Kidney glomerular epithelial cell (primary cell): ENCODE measurements around the gene SFXN3.
A peak's percentile ranks its signal among the peaks of the same experiment; 100 is the strongest.

Experiments used
- DNase-seq: peaks from one replicate; lab custom pipeline; 2025; lab: John Stamatoyannopoulos, UW

SFXN3 gene

GRCh38 chr10:101036726-101037125, 5.7 kb downstream of the SFXN3 start:
- no peak for DNase-seq

DNA sequence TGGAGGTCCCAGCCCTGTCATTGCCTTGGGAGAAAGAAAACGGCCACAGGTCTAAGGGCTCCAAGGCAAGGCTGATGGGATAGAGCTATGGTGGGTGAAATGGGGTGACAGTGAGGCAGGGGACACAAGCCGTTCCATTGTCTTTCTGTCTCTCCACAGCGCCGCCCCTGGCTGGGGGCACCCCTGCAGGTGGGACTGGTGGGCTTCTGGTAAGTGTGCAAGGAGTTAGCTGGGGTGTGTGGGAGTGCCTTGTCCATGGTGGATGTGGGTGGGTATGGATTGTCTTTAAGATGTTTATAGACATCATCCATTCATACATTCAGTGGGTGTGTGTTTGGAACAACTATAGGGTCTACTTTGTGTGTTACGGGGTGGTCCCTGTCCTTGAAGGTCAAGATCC, 7.5 kb downstream of the SFXN3 start:
- no peak for DNase-seq

GRCh38 chr10:101040061-101040460, 9.0 kb downstream of the SFXN3 start:
- DNase-seq = no peak

DNA sequence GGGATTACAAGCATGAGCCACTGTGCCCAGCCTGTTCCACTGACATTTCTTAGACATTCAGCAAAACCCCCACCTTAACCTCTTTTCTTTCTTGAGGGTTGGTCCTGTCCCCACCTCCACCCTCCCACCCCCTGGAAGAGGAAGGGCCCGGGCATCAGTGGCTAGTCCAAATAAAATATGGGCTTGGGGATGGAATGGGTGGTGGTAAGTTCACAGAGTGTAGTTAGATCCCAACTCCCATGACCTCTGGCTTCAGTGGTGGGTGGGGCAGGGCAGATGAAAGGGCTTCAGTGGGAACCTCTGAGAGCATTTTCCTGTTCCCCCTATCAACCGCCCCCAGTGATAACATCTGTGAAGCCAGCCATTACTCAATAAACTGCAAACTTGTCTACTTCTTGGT, 9.8 kb downstream of the SFXN3 start:
- DNase-seq = no peak

- peak; percentile 56 for DNase-seq
These were observed 10.3 kb downstream of the SFXN3 start for GRCh38 chr10:101041252-101041761.

DNA sequence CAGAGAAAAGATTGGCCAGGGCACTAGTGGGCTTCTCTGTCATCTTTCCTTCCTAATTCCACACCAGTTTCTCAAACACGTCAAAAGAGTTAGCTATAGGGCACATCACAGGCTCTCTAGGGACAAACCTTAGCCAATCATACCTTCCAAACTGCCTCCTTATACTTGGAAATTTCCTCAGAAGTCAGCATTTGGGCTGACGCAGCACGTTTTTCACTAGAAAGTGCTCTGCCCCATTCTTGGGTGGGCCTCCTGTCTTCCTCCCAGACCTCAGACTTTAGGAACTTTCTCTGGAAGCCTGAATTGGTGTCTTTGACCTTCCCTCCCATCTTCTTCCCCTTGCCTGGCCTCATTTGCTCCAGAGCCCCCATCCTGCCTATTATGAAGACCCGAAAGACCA, 11.1 kb downstream of the SFXN3 start:
- DNase-seq = no peak

DNA sequence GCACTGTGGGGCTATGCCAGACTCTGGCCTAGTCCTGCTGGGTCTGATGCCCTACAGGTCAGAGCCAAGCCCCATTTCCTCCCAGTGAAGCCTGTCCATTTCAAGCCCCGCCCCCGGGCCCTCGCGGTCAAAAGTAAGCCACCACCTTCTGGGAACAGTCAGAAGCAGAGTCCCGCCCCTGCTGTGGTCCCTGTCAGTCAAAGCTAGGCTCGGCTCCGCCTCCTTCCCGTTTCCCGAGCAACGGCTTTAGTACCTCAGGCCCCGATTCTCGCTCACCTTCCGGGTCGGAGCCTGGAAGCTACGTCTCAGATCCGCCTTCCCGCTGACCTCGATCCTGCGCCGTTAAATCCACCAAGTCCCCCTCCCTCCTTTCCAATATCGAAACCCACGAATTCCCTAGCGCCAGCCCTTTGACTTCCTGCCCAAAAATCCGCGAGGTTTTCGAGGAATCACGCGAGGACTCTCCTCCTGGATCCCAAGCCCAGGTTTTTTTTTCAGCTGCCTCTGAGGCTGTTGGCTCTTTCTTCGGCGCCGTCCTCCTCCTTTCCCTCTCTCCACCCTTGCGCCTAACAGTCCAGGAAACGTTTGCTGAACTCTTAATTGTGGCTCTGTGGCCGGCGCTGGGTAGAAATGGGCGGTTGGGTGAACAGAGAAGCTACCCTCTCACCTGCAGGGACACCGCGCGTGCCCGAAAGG, 11.8 kb downstream of the SFXN3 start:
- DNase-seq = peak; percentile 95

- DNase-seq = no peak
These were observed 12.3 kb downstream of the SFXN3 start for GRCh38 chr10:101043363-101043707.

DNA sequence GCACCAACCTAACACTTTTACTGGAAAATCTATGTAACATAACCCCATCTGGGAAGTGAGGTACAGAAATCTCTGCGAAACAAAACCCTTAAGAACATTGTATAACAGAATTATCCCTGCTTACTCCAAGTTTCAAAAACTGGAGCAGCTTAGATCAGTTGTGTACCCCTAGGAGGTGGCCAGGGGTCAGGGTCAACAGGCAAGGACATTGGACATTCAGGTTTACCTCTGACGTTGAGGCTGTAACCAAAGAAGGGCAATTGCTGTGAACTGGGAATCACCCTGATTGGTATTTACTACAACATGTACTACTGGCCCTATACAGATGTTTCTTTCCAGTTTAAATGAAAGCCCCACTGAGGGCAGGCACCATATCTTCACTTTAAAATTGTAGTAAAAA, 13.1 kb downstream of the SFXN3 start:
- DNase-seq = no peak

GRCh38 chr10:101046332-101047238, 15.6 kb downstream of the SFXN3 start:
- DNase-seq = no peak

DNA sequence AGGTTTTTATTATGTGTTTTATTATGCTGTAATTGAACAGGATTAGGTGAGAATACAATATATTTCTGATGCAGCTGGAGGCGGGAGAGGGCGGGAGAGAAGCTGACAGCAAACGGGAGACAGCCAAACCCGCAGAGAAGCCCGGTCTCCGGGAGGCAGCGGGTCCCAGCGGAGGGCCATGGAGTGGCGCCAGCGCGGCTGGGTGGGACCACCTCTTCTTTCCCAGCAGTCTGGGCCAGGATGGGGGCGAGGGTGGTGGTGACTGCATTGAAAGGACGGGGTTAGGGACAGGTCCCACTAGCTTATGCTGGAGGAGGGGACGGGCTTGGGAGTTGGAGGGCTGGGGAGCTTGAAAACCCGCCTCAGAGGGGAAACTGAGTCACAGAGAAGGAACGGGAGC, 16.2 kb downstream of the SFXN3 start:
- no peak for DNase-seq

- no peak for DNase-seq
These were observed 17.2 kb downstream of the SFXN3 start for GRCh38 chr10:101047961-101048892.

DNA sequence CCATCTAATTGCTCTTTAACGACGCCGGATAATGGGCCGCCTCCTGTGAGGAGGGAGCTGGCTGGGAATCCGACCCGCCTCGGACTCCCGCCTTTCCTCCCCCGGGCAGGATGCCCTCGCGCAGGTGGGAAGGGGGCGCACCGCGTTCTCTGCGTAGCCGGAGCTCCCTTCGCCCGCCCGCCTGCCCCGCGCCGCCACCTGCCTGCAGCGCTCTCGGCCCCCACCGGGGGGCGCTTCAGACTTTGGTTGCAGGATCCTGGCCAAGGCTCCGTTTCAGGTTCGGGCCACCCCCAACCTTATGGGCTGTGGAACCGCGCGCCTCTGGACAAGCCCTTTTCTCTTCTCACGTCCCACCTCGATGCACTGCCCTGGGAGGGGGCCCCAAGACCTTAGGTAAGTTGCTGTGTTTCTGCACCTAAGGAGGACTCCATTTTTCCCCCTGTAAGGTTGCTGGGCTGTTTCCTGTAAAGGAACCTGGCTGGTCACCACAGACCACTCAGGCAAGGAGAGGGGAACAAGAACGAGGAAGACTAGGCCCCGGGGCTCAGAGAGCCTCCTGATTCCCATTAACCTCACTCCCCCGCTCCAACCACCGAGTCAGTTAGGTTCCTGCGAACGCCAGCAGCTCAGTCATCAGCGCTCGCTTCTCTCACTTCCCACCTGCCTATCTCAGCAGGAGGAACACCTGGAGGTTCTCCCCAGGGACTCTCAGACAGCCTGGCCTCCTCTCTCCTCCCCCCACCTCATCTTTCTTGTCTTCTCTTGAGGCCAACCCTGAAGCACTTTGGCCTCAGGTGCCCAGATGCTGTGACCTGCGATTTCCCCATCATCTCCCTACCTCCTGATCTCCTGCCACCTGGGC, 19.4 kb downstream of the SFXN3 start:
- DNase-seq = peak; percentile 7

DNA sequence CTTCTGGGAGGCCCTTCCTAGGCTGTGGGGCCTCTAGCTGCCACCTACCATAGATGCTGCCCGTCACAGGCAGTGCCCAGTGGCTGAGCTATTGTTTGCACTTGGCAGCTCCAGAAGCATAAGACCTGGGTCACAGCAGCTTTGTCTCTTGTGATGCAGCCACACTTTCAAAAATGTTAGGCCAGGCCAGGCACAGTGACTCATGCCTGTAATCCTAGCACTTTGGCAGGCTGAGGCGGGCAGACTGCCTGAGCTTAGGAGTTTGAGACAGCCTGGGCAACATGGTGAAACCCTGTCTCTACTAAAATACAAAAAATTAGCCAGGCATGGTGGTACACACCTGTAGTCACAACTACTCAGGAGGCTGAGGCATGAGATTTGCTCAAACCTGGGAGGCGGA, 21.3 kb downstream of the SFXN3 start:
- peak; percentile 7 for DNase-seq

DNA sequence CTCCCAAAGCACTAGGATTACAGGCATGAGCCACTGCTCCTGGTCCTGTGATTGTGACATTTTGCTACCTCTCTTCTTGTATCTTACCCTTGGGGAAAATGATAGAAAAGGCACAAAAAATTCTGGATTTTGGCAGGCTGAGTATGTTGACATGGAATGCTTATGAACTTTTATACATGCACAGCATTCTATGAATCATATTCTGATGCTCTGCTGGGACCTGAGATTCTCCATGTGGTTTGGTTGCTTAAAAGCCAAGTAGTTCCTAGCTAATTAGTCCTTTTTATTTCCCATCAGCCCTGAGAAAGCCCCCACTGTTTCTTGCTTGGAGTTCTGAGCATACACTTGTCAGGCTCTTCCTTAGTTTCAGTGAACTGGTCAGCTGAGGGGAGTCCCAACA, 22.5 kb downstream of the SFXN3 start:
- DNase-seq = no peak

GRCh38 chr10:101054351-101054750, 23.3 kb downstream of the SFXN3 start:
- DNase-seq = no peak

DNA sequence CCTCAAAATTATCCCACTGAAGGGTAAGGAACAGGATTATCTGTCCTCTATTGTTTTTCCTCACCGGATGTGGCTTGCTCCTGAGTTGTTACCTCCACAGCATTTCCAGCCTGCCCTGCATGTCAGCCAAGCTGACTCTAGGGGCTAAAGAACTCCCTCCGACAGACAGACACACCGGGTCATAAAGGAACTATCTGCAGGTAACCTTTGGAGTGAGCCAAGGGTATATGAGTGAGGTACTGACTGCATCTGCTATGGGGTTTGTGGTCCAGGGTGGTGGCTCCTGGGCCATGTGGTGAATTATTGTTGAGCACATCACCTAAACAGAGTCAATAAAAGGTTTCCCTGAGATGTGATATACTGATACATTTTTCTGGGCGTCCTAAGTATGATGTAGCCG, 23.8 kb downstream of the SFXN3 start:
- DNase-seq = no peak

DNA sequence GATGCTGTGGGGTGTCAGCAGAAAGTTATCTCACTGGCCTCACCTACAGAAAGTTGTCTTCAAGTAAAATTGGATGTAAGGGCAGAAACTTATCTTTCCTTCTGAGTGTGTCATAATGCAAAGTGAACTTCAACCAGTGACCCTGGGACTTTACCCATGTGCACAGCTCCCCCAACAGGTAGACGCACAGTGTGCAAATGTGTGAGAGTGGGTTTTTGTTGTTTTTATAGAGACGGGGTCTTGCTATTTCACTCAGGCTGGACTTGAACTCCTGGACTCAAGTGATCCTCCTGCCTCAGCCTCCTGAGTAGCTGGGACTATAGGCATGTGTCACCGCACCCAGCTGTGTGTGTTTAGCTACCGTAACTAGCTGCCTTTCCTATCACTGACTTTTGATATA, 24.4 kb downstream of the SFXN3 start:
- no peak for DNase-seq

GRCh38 chr10:101056365-101057151, 25.5 kb downstream of the SFXN3 start:
- DNase-seq = no peak
